Stimulated activated CD4-positive, alpha-beta T cell treated with anti-CD3 and anti-CD28 coated beads, Interleukin-1b, Interleukin-23, amount 100 ng/mL, for 24 hours (primary cell): ENCODE measurements around the gene DDI2.

Experiments
- DNase-seq, 4 experiments: peaks; one replicate each; pipeline ENCODE4 v3.0.0-alpha.2; 2020; ENCODE audit warnings: low read depth in 4 of 4, low spot score in 1 of 4

Gene DDI2

GRCh38 chr1:15700508-15700907 is 83.2 kb downstream of the DDI2 start:
- DNase-seq: no peak

DNA sequence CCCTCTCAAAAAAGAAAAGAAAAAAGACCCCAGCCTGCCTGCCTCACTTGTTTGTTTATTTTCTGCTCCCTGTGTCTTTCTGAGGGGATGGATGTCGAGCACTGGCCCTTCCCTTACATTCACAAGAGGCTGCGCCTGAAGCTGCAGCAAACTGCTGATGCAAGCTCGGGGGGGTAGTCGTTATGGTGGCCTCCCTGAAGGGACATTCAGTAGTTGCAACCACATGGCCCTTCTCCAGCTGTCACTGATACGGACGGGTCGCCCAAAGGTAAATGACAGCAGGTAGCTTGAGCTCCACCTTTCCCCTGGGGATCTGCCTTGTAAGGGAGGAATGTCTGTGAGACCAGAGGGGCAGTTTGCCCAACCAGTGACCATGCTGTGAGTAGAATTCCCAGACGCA is 84.5 kb downstream of the DDI2 start:
- no peak for DNase-seq

- DNase-seq: no peak
Measured at GRCh38 chr1:15702722-15703550, 85.7 kb downstream of the DDI2 start.

DNA sequence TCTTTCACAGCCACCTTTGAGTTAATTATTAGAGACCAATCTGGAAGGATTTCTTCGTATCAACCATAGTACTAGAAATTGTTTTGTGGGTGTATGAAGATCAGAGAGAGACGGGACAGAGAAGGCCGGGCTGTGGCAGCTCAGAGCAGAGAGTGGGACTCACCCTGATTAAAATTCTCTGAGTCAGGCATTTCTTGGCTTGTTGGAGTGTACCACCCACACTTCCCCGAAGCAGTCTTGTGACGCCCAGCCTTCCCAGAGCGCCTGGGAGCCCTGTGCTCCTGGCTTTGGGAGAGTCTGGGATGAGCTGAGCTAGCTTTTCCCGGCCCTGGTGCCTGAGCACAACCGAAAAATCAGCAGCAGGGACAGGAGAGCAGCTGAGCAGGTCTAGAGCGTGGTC is 86.3 kb downstream of the DDI2 start:
- no peak for DNase-seq

GRCh38 chr1:15704526-15705183 is 87.4 kb downstream of the DDI2 start:
- DNase-seq: no peak

- DNase-seq: no peak
Measured at GRCh38 chr1:15705184-15705566, 87.9 kb downstream of the DDI2 start.

GRCh38 chr1:15706751-15707150 is 89.5 kb downstream of the DDI2 start:
- DNase-seq: no peak

DNA sequence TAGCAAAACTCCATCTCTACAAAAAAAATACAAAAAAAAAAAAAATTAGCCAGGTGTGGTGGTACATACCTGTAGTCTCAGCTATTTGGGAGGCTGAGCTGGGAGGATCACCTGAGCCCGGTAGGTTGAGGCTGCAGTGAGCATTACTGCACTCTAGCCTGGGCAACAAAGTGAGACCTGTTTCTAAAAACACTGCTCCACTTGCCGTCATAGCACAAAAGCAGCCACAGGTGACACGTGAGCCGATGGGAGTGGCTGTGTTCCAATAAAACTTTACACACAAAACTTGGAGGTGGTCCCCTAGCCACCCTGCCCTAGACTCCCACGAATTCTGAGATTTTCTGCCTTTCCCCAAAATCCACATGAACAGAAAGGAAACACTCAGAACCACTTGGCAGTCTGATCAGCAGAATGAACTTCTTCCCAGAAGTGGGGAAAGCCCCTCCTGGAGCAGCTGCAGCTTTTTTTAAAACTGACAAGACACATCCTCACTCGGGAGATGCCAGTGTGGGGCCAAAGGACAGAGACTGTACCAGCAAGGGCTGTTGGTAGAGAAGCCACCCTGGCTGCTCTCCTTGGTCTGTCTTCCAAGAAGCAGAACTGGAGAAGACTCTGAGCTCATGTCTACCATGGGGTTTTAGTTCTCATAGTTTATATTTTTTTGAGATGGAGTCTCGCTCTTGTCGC is 90.1 kb downstream of the DDI2 start:
- DNase-seq: no peak

GRCh38 chr1:15708486-15709137 is 91.4 kb downstream of the DDI2 start:
- no peak for DNase-seq

- no peak for DNase-seq
Measured at GRCh38 chr1:15709226-15709625, 92.0 kb downstream of the DDI2 start.

- no peak for DNase-seq
Measured at GRCh38 chr1:15712168-15712567, 94.9 kb downstream of the DDI2 start.

GRCh38 chr1:15714406-15715136 is 97.3 kb downstream of the DDI2 start:
- no peak for DNase-seq

DNA sequence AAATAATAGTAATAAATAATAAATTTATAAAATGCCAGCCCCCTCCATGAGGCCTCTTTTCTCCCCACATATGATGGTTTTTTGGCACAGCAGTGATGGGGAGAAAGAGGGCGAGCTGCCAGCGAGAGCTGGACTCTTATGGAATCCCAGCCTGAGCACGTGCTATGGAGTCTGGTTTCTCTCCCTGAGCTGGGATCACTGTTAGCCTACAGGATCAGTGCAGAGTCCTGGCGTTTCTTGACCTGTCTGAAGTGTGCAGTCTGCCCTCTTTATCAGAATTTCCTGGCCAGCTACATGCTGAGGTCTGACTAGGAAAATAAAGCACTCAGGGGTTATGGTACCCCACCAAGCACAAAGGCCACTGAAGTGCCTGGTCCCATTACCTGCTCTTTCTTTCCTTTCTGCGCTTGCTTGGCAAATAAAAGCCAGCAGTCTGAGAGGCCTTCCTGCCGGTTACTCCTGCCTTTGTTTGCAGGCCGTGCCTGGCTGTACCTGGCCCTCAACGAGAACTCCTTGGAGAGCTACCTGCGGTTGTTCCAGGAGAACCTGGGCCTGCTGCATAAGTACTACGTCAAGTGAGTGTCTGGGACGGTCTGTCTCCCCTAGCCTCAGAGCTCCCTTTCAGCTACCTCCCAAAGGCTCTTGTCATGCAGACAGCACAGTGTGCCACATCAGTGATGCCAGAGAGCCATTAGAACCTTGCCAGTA is 100.3 kb downstream of the DDI2 start:
- no peak for DNase-seq

DNA sequence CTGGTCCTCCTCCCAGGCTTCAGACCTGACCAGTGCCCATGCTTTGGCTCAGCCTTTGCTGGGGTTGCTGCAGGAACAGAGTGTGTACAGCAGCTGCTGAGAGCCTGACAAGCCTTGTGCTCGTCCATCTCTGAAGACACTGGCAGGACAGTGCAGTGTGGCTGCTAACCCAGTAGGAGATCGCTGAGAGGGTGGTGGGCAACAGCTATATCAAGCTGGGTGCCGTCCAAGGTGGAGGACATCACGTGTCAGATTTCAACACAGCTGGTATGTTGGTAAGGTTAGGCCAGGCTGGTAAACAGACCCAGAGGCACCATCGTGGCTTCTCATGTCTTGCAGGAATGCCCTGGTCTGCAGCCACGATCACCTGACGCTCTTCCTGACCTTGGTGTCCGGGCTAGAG is 100.9 kb downstream of the DDI2 start:
- no peak for DNase-seq
